ENCODE results near the gene MILR1.

The MILR1 gene

GRCh38 chr17:64506576-64507412, 57.9 kb downstream of the MILR1 start, which contains the start of gene CEP95:
Gene CEP95 (plus strand): TSS chr17:64506977. CDS start chr17:64507098, 121 bp downstream.
- Histone ChIP-seq H3K27me3 (ENCODE audit: control insufficient read depth in 1 of 2, insufficient read depth in 2 of 2, low read length in 2 of 2) (no peaks in the 10 kb centered on the region), H3K9ac (ENCODE audit: low read length) (peak within 1 kb of the TSS; percentile 100), H3K9me3 (ENCODE audit: low read length) (no peaks in the 10 kb centered on the region), H3K4me3 (ENCODE audit: low read depth in 1 of 2, low read length in 2 of 2) (peak within 1 kb of the TSS; percentile 95 to 99), H3K36me3 (ENCODE audit: insufficient read depth, low read length) (peaks cover 49% of the 10 kb centered on the region), H3K4me1 (ENCODE audit: insufficient read depth, low read length) (peaks cover 42% of the 10 kb centered on the region), H3K27ac (ENCODE audit: low read depth, low read length) (peak within 1 kb of the TSS; percentile 100)

GRCh38 chr17:64507413-64507782, 58.5 kb downstream of the MILR1 start:
- no peaks in the 10 kb centered on the region for H3K9me3 ChIP-seq (ENCODE audit: low read length)
- H3K4me3 ChIP-seq (ENCODE audit: low read depth in 1 of 2, low read length in 2 of 2): peak overlapping the region; percentile 95 to 99
- peak overlapping the region; percentile 100 for H3K27ac ChIP-seq (ENCODE audit: low read depth, low read length)
- H3K9ac ChIP-seq (ENCODE audit: low read length): peak overlapping the region; percentile 97
- peaks cover 47% of the 10 kb centered on the region for H3K36me3 ChIP-seq (ENCODE audit: insufficient read depth, low read length)
- peaks cover 36% of the 10 kb centered on the region for H3K4me1 ChIP-seq (ENCODE audit: insufficient read depth, low read length)
- no peaks in the 10 kb centered on the region for H3K27me3 ChIP-seq (ENCODE audit: control insufficient read depth in 1 of 2, insufficient read depth in 2 of 2, low read length in 2 of 2)

GRCh38 chr17:64508683-64509082, 59.8 kb downstream of the MILR1 start:
- Histone ChIP-seq H3K36me3 (ENCODE audit: insufficient read depth, low read length) (peaks cover 41% of the 10 kb centered on the region), H3K4me1 (ENCODE audit: insufficient read depth, low read length) (peaks cover 23% of the 10 kb centered on the region), H3K9ac (ENCODE audit: low read length) (peak overlapping the region; percentile 97), H3K27me3 (ENCODE audit: control insufficient read depth in 1 of 2, insufficient read depth in 2 of 2, low read length in 2 of 2) (no peaks in the 10 kb centered on the region), H3K27ac (ENCODE audit: low read depth, low read length) (no peak overlapping the region), H3K4me3 (ENCODE audit: low read depth in 1 of 2, low read length in 2 of 2) (peak overlapping the region in 1 of 2 donors; percentile 99), H3K9me3 (ENCODE audit: low read length) (no peaks in the 10 kb centered on the region)

- Histone ChIP-seq H3K36me3 (ENCODE audit: insufficient read depth, low read length) (peaks cover 36% of the 10 kb centered on the region), H3K9ac (ENCODE audit: low read length) (no peak overlapping the region), H3K4me1 (ENCODE audit: insufficient read depth, low read length) (peaks cover 18% of the 10 kb centered on the region), H3K27ac (ENCODE audit: low read depth, low read length) (no peak overlapping the region), H3K4me3 (ENCODE audit: low read depth in 1 of 2, low read length in 2 of 2) (no peak overlapping the region), H3K9me3 (ENCODE audit: low read length) (no peaks in the 10 kb centered on the region), H3K27me3 (ENCODE audit: control insufficient read depth in 1 of 2, insufficient read depth in 2 of 2, low read length in 2 of 2) (no peaks in the 10 kb centered on the region)
Observed at GRCh38 chr17:64509179-64509578, 60.3 kb downstream of the MILR1 start.

- no peaks in the 10 kb centered on the region for H3K27me3 ChIP-seq (ENCODE audit: control insufficient read depth in 1 of 2, insufficient read depth in 2 of 2, low read length in 2 of 2)
- peaks cover 50% of the 10 kb centered on the region for H3K36me3 ChIP-seq (ENCODE audit: insufficient read depth, low read length)
- no peaks in the 10 kb centered on the region for H3K9me3 ChIP-seq (ENCODE audit: low read length)
- H3K4me3 ChIP-seq (ENCODE audit: low read depth in 1 of 2, low read length in 2 of 2): no peak overlapping the region
- no peak overlapping the region for H3K27ac ChIP-seq (ENCODE audit: low read depth, low read length)
- no peak overlapping the region for H3K9ac ChIP-seq (ENCODE audit: low read length)
- no peaks in the 10 kb centered on the region for H3K4me1 ChIP-seq (ENCODE audit: insufficient read depth, low read length)
Observed at GRCh38 chr17:64515419-64515818, 66.5 kb downstream of the MILR1 start.

GRCh38 chr17:64515829-64516228, 66.9 kb downstream of the MILR1 start:
- no peak overlapping the region for H3K9ac ChIP-seq (ENCODE audit: low read length)
- no peaks in the 10 kb centered on the region for H3K9me3 ChIP-seq (ENCODE audit: low read length)
- H3K27me3 ChIP-seq (ENCODE audit: control insufficient read depth in 1 of 2, insufficient read depth in 2 of 2, low read length in 2 of 2): no peaks in the 10 kb centered on the region
- no peaks in the 10 kb centered on the region for H3K4me1 ChIP-seq (ENCODE audit: insufficient read depth, low read length)
- peaks cover 51% of the 10 kb centered on the region for H3K36me3 ChIP-seq (ENCODE audit: insufficient read depth, low read length)
- no peak overlapping the region for H3K27ac ChIP-seq (ENCODE audit: low read depth, low read length)
- H3K4me3 ChIP-seq (ENCODE audit: low read depth in 1 of 2, low read length in 2 of 2): no peak overlapping the region
